GM23338 (cell line): ENCODE results near the gene SLC51B.

ENCODE experiments used
- CREB1 ChIP-seq: fragments of 250-450 bp; sonication (Bioruptor Pico); IDR thresholded peaks from 2 replicates; pipeline ENCODE4 v1.5.0; 2020; ENCODE audit warnings: low read depth, mild to moderate bottlenecking, moderate library complexity
- EZH2 ChIP-seq: fragments of 200-600 bp; sonication (generic); IDR thresholded peaks from one replicate; pipeline ENCODE4 v1.8.0; 2017; ENCODE audit warnings: antibody characterized with exemption, mild to moderate bottlenecking, low read depth; ENCODE audit not compliant: unreplicated experiment
- EZH2phosphoT487 ChIP-seq: fragments of 200-600 bp; sonication (generic); IDR thresholded peaks from one replicate; pipeline ENCODE4 v1.8.1; 2018; ENCODE audit warnings: antibody characterized with exemption; ENCODE audit not compliant: unreplicated experiment
- JUNB ChIP-seq: IDR thresholded peaks from one replicate; pipeline ENCODE4 v1.6.1; 2016; ENCODE audit warnings: antibody characterized with exemption; ENCODE audit not compliant: unreplicated experiment
- POLR2AphosphoS5 ChIP-seq: IDR thresholded peaks from 2 replicates; pipeline ENCODE4 v1.6.1; 2016; ENCODE audit warnings: antibody characterized with exemption, low read depth
- STAT1 ChIP-seq: IDR thresholded peaks from one replicate; pipeline ENCODE4 v1.6.1; 2016; ENCODE audit warnings: antibody characterized with exemption; ENCODE audit not compliant: unreplicated experiment
- ZNF114 ChIP-seq: fragments of 250-450 bp; sonication (Bioruptor Pico); IDR thresholded peaks from 2 replicates; pipeline ENCODE4 v1.5.0; 2020; ENCODE audit warnings: mild to moderate bottlenecking, moderate library complexity
- TF ChIP-seq, protein P1 (sequence below), 2 experiments: fragments of 200-600 bp in 1 of 2; sonication (generic) in 1 of 2; conservative IDR thresholded peaks; 2 replicates each; pipeline versions ENCODE4 v1.5.1 to v1.6.1; 2016 to 2017; ENCODE audit warnings: antibody characterized with exemption in 2 of 2, low read depth in 2 of 2, mild to moderate bottlenecking in 2 of 2, moderate library complexity in 1 of 2
- TF ChIP-seq, protein P2 (sequence below): IDR thresholded peaks from one replicate; pipeline ENCODE4 v1.6.1; 2018; ENCODE audit warnings: antibody characterized with exemption; ENCODE audit not compliant: unreplicated experiment
- TF ChIP-seq, protein P3 (sequence below): IDR thresholded peaks from 2 replicates; pipeline ENCODE4 v1.6.1; 2016; ENCODE audit warnings: antibody characterized with exemption

DNA sequence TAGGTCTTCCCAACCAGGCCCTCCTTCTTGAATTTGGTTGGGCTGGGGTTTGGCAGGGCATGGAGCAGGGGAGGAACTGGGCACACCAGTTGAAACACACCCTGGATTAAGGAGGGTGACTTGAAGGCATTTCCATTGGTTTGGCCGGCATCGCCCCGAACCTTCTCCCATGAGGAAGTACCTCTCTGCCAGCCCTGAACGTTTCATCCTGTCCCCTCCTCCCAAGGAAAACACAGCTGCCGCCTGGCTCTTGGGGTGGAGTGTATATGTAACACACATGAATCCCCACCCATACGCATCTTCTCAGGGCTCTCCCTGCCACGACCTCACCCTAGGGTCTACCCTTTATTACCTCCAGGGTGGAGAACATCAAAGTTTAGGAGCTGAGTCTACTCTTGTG, 55.3 kb downstream of the SLC51B start:
- TF ChIP-seq, protein P1, sequence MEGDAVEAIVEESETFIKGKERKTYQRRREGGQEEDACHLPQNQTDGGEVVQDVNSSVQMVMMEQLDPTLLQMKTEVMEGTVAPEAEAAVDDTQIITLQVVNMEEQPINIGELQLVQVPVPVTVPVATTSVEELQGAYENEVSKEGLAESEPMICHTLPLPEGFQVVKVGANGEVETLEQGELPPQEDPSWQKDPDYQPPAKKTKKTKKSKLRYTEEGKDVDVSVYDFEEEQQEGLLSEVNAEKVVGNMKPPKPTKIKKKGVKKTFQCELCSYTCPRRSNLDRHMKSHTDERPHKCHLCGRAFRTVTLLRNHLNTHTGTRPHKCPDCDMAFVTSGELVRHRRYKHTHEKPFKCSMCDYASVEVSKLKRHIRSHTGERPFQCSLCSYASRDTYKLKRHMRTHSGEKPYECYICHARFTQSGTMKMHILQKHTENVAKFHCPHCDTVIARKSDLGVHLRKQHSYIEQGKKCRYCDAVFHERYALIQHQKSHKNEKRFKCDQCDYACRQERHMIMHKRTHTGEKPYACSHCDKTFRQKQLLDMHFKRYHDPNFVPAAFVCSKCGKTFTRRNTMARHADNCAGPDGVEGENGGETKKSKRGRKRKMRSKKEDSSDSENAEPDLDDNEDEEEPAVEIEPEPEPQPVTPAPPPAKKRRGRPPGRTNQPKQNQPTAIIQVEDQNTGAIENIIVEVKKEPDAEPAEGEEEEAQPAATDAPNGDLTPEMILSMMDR (conservative IDR thresholded peaks at IDR 0.05; ENCODE audit: low read depth in 2 of 2) = no peak
- no peak for TF ChIP-seq EZH2phosphoT487
- TF ChIP-seq STAT1 = no peak
- no peak for TF ChIP-seq EZH2
- TF ChIP-seq, protein P2, sequence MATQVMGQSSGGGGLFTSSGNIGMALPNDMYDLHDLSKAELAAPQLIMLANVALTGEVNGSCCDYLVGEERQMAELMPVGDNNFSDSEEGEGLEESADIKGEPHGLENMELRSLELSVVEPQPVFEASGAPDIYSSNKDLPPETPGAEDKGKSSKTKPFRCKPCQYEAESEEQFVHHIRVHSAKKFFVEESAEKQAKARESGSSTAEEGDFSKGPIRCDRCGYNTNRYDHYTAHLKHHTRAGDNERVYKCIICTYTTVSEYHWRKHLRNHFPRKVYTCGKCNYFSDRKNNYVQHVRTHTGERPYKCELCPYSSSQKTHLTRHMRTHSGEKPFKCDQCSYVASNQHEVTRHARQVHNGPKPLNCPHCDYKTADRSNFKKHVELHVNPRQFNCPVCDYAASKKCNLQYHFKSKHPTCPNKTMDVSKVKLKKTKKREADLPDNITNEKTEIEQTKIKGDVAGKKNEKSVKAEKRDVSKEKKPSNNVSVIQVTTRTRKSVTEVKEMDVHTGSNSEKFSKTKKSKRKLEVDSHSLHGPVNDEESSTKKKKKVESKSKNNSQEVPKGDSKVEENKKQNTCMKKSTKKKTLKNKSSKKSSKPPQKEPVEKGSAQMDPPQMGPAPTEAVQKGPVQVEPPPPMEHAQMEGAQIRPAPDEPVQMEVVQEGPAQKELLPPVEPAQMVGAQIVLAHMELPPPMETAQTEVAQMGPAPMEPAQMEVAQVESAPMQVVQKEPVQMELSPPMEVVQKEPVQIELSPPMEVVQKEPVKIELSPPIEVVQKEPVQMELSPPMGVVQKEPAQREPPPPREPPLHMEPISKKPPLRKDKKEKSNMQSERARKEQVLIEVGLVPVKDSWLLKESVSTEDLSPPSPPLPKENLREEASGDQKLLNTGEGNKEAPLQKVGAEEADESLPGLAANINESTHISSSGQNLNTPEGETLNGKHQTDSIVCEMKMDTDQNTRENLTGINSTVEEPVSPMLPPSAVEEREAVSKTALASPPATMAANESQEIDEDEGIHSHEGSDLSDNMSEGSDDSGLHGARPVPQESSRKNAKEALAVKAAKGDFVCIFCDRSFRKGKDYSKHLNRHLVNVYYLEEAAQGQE = no peak
- TF ChIP-seq JUNB = no peak
- TF ChIP-seq CREB1 (CRISPR knock-in tag) = no peak
- TF ChIP-seq POLR2AphosphoS5 = no peak
- no peak for TF ChIP-seq ZNF114 (CRISPR knock-in tag)
- TF ChIP-seq, protein P3, sequence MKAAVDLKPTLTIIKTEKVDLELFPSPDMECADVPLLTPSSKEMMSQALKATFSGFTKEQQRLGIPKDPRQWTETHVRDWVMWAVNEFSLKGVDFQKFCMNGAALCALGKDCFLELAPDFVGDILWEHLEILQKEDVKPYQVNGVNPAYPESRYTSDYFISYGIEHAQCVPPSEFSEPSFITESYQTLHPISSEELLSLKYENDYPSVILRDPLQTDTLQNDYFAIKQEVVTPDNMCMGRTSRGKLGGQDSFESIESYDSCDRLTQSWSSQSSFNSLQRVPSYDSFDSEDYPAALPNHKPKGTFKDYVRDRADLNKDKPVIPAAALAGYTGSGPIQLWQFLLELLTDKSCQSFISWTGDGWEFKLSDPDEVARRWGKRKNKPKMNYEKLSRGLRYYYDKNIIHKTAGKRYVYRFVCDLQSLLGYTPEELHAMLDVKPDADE = no peak
